ENCODE data around the gene SMIM10. TPM values are rescaled to one million over a fixed set of nuclear protein-coding genes. Genes with fewer than 3 reads are reported as not detected.

SMIM10 gene
- total and polyA plus RNA-seq, 2 of the 13 experiments (the other 11 are each of a cell fraction or from before 2014, with no cell fraction given), result not detected

- TF ChIP-seq ONECUT2 (CRISPR knock-in tag; IDR thresholded peaks at IDR 0.05) (peak; percentile 49; the same call in 1 of the 2 replicates), FOSL2 (CRISPR knock-in tag; IDR thresholded peaks at IDR 0.05) (peak; percentile 86), REL (CRISPR knock-in tag; conservative IDR thresholded peaks at IDR 0.05) (no peak), HMG20A (CRISPR knock-in tag; IDR thresholded peaks at IDR 0.05; ENCODE audit: borderline replicate concordance) (peak; percentile 36; the same call in 1 of the 2 replicates), ZSCAN22 (CRISPR knock-in tag; IDR thresholded peaks at IDR 0.05) (no peak), ZNF33B (CRISPR knock-in tag; IDR thresholded peaks at IDR 0.05) (no peak), ZSCAN5A (CRISPR knock-in tag; IDR thresholded peaks at IDR 0.05; ENCODE audit: borderline replicate concordance) (no peak), ZNF12 (CRISPR knock-in tag; IDR thresholded peaks at IDR 0.05) (no peak), DNMT3B (CRISPR knock-in tag; conservative IDR thresholded peaks at IDR 0.05) (no peak), ZBTB49 (CRISPR knock-in tag; IDR thresholded peaks at IDR 0.05; ENCODE audit: borderline replicate concordance) (no peak), ZFP82 (CRISPR knock-in tag; IDR thresholded peaks at IDR 0.05; ENCODE audit: borderline replicate concordance) (no peak), ZNF850 (CRISPR knock-in tag; conservative IDR thresholded peaks at IDR 0.05) (no peak), NONO (IDR thresholded peaks at IDR 0.05) (no peak), NONO (CRISPR knock-in tag; conservative IDR thresholded peaks at IDR 0.05) (no peak), CAMTA2 (CRISPR knock-in tag; IDR thresholded peaks at IDR 0.05; ENCODE audit: borderline replicate concordance) (no peak), CEBPB (IDR thresholded peaks at IDR 0.05; ENCODE audit: borderline replicate concordance, low read depth, low read length) (peak; percentile 65), ZNF205 (CRISPR knock-in tag; IDR thresholded peaks at IDR 0.05) (no peak), ZNF484 (CRISPR knock-in tag; IDR thresholded peaks at IDR 0.05; ENCODE audit: borderline replicate concordance, low read depth) (no peak), ASH2L (IDR thresholded peaks at IDR 0.05; ENCODE audit: insufficient read length, low read depth, low read length) (peak; percentile 18), TEAD3 (CRISPR knock-in tag; optimal IDR thresholded peaks at IDR 0.05; ENCODE audit: borderline replicate concordance) (peak; percentile 76), ZNF891 (CRISPR knock-in tag; IDR thresholded peaks at IDR 0.05) (no peak), ZSCAN31 (CRISPR knock-in tag; IDR thresholded peaks at IDR 0.05; ENCODE audit: low read depth) (no peak), JUND (CRISPR knock-in tag; IDR thresholded peaks at IDR 0.05) (peak; percentile 75), THAP11 (CRISPR knock-in tag; IDR thresholded peaks at IDR 0.05) (no peak), ZNF280D (CRISPR knock-in tag; IDR thresholded peaks at IDR 0.05) (no peak)
Measured at GRCh38 chrX:134948333-134949241, 42.2 kb upstream of the SMIM10 start (continued).
